NCI-H1436 treated with DMSO at 0.1 percent for 48 hours (cell line): ENCODE data around the gene KCNG1.
"Not testable (repeated sequence)": the region's sequence is repeated elsewhere in the genome, so short reads cannot be mapped to it uniquely, and the experiment has no call there.

ENCODE experiments used
- DNase-seq: peaks from one replicate; lab custom pipeline; 2025; lab: John Stamatoyannopoulos, UW

The KCNG1 gene, protein sequence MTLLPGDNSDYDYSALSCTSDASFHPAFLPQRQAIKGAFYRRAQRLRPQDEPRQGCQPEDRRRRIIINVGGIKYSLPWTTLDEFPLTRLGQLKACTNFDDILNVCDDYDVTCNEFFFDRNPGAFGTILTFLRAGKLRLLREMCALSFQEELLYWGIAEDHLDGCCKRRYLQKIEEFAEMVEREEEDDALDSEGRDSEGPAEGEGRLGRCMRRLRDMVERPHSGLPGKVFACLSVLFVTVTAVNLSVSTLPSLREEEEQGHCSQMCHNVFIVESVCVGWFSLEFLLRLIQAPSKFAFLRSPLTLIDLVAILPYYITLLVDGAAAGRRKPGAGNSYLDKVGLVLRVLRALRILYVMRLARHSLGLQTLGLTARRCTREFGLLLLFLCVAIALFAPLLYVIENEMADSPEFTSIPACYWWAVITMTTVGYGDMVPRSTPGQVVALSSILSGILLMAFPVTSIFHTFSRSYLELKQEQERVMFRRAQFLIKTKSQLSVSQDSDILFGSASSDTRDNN

GRCh38 chr20:51022803-51023616, at the start of gene KCNG1:
TSS of gene KCNG1 (minus strand) at chr20:51023107. CDS start at chr20:51010338, 12,769 bp downstream.
- no peak for DNase-seq

DNA sequence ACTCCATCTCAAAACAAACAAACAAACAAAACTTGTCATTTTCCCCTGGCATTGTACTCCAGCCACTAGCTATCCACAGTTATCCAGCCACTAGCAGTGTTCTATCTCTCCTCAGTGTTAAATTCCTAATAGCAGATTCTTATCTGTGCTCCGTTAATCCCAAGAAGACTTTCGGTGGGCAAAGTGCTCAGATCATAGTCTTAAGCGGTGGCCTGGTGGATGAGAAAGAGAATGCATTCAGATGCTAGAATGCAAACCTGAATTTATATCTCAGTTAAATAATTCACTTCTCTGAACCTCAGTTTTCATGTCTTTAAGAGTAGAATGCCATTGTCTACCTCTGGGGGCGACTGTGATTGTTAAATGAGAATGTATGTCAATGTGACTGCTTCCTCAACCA, 47.7 kb upstream of the KCNG1 start:
- DNase-seq = no peak

DNA sequence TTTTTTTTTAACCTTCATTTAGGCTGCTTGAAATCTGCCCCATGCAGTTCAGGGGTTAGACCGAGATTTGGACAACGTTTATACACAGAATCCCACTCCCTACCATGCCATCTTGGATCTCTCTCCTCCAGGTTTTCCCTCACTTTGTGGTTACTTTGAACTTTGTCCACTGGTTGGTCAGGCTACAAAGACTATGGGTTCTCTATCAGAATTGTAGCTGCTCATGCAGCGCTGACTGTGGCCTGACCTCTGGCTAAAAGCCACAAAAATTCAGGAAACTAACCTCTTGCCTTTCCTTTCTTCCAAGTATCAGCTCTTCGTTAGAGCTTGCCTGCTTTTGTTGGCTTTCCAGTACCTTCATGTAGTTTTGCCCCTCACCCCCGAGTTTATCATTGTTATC, 44.9 kb upstream of the KCNG1 start:
- DNase-seq = no peak

DNA sequence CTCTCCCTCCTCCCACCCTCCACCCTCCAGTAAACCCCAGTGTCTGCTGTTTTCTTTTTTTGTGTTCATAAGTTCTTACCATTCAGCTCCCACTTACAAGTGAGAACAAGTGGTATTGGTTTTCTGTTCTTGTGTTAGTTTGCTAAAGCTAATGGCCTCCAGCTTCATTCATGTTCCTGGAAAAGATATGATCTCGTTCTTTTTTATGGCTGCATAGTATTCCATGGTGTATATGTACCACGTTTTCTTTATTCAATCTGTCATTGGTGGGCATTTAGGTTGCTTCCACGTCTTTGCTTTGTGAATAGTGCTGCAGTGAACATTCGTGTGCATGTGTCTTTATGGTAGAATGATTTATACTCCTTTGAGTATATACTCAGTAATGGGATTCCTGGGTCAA, 42.7 kb upstream of the KCNG1 start:
- DNase-seq = no peak

GRCh38 chr20:51064137-51064536, 41.2 kb upstream of the KCNG1 start:
- DNase-seq = no peak

DNA sequence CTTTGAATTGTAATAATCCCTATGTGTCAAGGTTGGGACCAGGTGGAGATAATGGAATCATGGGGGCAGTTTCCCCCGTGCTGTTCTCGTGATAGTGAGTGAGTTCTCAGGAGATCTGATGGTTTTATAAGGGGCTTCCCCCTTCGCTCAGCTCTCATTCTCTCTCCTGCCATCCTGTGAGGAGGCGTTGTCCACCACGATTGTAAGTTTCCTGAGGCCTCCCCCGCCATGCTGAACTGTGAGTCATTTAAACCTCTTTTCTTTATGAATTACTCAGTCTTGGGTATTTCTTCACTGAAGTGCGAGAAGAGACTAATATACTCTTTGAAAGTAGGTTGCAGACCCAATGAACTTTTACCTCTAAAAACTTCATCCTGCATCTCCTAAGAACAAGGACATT, 39.2 kb upstream of the KCNG1 start:
- no peak for DNase-seq

- no peak for DNase-seq
Measured at GRCh38 chr20:51061418-51062045, 38.6 kb upstream of the KCNG1 start.

DNA sequence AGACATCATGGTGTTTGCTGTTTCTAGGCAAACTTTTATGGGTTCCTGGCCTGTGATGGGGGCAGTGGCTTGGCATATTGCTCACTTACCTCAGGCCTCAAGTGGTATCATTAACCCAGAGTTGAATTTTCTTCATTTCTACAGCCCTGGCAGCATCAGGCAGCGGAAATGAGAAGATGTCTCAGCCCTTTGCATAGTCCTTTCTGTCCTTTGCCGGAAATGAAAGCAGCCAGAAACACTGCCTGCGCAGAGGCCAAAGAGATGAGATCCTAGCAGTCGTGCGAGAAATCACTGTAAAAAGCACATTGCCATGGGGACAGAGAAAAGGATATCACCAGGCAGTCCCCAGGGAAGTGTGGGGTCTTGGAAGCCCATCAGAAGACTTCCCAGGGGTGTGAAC, 37.4 kb upstream of the KCNG1 start:
- DNase-seq = no peak

DNA sequence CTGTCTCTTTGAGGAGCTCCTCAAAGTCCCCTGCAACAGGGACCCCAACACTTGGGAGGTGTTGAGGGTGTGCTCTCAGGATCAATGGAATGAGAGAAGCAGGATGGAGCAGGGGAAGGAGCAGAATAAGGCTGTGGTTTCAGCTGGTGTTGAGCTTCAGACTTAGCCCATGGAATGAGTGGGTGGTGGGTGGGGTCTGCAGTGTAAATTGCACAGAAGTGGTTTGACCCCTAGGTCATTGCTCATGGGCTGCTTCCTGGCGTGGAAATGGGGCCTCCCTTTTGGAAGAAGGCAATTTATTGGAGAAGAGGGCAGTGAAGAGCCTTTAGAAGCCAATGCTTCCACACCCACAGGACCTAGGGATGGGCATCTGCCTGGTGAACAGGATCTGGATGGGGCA, 37.0 kb upstream of the KCNG1 start:
- no peak for DNase-seq

DNA sequence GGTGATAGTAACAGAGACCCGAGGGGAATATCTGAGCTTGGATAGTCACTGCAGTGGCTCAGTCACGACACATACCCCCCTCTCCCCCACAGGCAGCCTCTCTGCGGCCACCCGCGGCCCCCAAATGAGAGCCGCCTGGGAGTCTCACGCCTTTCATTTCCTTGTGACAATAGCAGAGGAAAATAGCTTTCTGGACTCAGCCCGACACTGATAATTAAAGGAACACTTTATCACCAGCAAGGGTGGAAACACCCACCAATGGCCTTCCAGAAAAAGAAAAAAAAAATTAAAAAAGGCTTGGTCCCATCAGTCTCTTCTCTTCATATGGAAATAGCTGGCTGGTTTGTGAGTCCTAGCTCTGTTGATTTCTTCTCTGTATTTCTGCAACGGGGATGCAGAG, 35.1 kb upstream of the KCNG1 start:
- no peak for DNase-seq

- no peak for DNase-seq
Measured at GRCh38 chr20:51054233-51054632, 31.3 kb upstream of the KCNG1 start.

GRCh38 chr20:51050531-51051075, 27.7 kb upstream of the KCNG1 start:
- no peak for DNase-seq

- no peak for DNase-seq
Measured at GRCh38 chr20:51046021-51046985, 23.4 kb upstream of the KCNG1 start.

GRCh38 chr20:51045492-51045891, 22.6 kb upstream of the KCNG1 start:
- not testable (repeated sequence) for DNase-seq

DNA sequence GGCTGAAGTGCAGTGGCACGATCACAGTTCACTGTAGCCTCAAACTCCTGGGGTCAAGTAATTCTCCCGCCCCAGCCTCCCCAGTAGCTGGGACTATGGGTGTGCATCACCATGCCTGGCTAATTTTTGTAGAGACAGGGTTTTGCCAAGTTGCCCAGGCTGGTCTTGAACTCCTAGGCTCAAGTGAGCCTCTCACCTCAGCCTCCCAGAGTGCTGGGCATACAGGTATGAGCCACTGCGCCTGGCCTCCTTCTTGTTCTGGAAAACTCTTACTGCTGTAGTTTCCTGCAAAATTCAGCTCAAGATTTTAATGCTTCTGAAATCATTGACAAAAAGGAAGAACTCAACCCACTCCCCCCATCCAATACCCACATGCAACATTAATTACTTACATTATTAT, 21.9 kb upstream of the KCNG1 start:
- DNase-seq = no peak

- no peak for DNase-seq
Measured at GRCh38 chr20:51043811-51044210, 20.9 kb upstream of the KCNG1 start.

DNA sequence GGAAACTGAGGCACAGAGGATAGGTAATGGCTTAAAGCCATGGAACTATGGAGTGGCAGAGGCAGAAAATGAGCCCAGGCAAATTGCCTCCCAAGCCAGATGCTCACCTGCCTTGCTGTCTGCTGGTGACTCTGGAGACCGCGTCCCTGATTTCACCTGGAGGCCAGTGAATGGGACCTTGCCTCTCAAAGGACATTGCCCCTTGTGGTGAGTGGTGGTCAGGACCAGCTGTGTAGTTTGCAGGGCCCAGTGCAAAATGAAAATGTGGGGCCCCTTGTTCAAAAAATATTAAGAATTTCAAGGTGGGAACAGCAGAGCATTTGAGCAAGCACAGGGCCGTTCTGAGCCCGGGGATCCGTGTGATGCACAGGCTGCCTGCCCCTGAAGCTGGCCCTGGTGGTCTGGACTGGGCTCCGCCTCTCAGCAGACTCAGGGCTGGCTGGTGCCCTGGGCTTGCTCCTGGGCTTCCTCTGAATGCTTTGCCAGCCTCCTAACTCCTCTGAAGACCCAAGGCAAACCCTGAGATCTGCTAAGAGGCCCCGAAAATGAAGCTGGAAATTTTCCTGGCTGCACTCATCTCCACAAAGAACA, 19.8 kb upstream of the KCNG1 start:
- no peak for DNase-seq

GRCh38 chr20:51042064-51042463, 19.2 kb upstream of the KCNG1 start:
- no peak for DNase-seq

- peak; percentile 41 for DNase-seq
Measured at GRCh38 chr20:51037532-51038115, 14.7 kb upstream of the KCNG1 start.

DNA sequence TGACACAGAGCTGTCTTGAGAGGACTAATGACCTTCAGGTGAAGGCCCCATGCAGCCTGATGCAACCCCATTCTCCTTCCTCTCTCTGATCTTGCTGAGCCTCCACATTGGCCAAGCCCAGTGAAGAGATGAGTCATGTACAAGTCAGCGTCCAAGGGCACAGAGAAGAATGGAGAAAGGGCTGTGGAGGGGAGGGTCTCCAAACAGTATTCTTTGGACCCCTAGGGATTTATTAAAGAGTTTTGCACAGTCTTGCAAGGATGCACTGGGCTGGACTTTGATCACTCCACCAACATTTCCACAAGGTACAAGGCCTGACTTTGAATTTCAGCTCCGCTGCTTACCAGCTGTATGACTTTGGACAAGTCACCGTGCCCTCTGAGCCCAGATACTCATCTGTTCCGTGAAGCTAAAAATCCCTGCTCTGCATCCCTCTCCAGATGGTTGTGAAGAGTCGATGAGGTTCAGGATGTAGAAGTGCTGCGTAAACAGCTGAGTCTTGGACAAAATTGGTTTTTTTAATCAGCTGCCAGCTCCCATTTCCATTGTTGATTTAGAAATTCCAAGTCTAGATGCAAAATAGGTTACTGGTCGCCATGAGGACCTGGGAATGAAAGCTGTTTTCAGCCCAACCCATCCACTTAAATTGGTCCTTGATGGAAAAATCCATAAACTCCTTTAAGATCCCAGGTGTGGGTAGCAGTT, 14.1 kb upstream of the KCNG1 start:
- no peak for DNase-seq
